Esophagus mucosa (tissue), 1 donor: ENCODE results near the gene BOK. TPM values are rescaled to one million over a fixed set of nuclear protein-coding genes. Genes with fewer than 3 reads are reported as not detected.
"Not testable (repeated sequence)": the region's sequence is repeated elsewhere in the genome, so short reads cannot be mapped to it uniquely, and the experiment has no call there.

Experiments
- ATAC-seq: fragments of 200-7000 bp; cut with Tn5 transposase; one replicate; pipeline ENCODE4 v1.9.1; 2020
- total RNA-seq: library from RNA; stranded (reverse); gene quantifications from one replicate; pipeline ENCODE4 v1.2.4, GENCODE V29; 2023
- donor health status: DM: yes; HTN: yes; CAD: no.

Gene BOK, protein sequence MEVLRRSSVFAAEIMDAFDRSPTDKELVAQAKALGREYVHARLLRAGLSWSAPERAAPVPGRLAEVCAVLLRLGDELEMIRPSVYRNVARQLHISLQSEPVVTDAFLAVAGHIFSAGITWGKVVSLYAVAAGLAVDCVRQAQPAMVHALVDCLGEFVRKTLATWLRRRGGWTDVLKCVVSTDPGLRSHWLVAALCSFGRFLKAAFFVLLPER
- 35.0 TPM for total RNA-seq

- ATAC-seq, result peak; percentile 34
These were observed at the start of gene BOK for GRCh38 chr2:241558532-241559322. TSS of gene BOK (plus strand) at chr2:241558745. CDS start at chr2:241559484, 739 bp downstream.

GRCh38 chr2:241509155-241509784 lies 49.3 kb upstream of the BOK start:
- peak; percentile 14 for ATAC-seq

DNA sequence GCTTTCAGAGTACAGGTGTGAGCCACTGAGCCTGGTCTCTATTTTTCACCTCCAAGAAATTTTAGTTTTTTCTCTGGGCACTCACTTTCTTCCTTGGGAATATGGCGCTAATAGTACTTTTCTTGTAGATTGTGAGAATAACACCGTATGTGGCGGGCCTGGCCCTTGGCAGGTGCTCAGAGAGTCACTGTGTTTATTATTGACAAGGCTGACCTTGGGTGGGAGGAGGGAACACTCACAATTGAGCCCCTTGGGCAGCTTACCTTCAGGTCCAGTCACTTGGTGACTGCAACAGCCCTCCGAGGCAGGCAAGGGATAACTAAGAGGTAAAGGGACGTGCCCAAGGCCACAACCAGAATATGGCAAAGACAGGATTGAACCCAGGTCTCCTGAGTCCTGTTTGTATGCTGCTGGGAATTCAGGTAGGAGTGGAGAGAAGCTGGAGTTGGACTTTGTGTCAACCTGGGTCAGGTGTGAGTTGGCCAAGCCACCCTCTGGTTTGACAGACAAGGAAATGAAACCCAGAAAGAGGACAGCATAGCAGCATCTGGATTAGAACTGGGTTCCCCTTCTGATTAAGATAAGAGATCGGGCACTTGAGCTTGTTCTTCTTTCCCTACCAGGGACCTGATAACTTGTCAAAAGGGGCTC lies 47.3 kb upstream of the BOK start:
- ATAC-seq, result no peak

- ATAC-seq, result peak; percentile 9
These were observed 44.0 kb upstream of the BOK start for GRCh38 chr2:241514553-241514952.

DNA sequence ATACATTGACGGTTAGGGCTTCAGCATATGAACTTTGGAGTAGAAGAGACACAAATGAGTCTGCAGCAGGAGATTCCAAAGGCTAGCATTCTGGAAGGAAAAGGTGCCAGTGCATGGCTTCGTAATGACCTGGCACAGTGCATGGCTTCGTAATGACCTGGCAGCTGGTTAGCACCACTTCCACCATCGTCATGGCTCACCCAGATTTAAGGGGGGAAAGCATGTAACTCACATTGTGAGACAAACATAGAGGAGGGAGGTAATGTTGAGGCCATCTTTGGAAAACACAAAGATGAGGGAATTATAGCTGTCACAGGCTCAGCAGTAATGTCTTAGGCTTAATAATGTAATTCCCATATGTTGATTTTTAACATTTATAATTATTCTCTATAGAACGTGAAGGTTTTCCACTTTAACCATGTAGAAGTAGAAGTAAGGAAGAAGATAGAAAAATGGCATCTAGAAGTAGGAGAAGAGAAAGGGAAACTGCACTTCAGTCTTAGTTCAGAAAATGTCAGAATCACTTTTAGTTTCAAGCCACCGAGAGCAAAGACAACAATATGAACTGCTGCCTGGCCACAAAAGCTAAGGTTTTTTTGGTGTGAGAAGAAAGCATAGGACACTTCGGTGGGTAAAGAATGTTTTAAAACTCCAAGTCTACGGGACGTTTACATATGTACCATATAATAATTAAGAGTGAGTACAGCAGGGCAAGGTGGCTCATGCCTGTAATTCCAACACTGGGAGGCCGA lies 43.4 kb upstream of the BOK start:
- no peak for ATAC-seq

- peak; percentile 23 for ATAC-seq
These were observed 42.0 kb upstream of the BOK start for GRCh38 chr2:241516520-241516965.

DNA sequence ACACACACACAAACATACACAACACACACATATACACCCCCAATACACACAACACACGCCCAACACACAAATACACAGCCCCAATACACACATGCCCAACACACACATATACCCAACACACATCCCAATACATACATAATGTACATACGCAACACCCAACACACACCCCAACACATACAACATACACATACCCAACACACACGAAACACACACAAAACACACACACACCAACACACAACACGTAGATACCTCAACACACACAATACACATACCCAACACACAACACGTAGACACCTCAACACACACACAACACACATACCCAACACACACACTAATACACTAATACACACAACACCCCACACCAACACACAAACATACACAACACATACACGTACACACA lies 41.2 kb upstream of the BOK start:
- no peak for ATAC-seq

DNA sequence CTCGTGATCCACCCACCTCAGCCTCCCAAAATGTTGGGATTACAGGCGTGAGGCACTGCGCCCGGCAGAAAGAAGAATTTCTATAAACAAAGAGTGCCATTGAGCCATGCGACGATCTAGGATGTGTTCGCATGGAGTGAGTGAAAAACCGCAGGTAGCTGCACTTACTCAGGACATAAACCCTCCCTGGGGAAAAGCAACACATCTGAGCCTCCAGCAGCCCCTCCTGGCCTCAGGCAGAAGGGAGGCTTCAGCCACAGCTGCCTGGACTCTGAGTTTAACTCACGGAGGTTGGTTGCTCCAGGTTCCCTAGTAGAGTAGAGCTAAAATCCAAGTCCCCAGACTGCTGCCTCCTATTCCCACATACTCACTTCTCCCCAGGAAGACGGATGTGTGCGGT lies 38.9 kb upstream of the BOK start:
- no peak for ATAC-seq

- no peak for ATAC-seq
These were observed 36.1 kb upstream of the BOK start for GRCh38 chr2:241522477-241522876.

DNA sequence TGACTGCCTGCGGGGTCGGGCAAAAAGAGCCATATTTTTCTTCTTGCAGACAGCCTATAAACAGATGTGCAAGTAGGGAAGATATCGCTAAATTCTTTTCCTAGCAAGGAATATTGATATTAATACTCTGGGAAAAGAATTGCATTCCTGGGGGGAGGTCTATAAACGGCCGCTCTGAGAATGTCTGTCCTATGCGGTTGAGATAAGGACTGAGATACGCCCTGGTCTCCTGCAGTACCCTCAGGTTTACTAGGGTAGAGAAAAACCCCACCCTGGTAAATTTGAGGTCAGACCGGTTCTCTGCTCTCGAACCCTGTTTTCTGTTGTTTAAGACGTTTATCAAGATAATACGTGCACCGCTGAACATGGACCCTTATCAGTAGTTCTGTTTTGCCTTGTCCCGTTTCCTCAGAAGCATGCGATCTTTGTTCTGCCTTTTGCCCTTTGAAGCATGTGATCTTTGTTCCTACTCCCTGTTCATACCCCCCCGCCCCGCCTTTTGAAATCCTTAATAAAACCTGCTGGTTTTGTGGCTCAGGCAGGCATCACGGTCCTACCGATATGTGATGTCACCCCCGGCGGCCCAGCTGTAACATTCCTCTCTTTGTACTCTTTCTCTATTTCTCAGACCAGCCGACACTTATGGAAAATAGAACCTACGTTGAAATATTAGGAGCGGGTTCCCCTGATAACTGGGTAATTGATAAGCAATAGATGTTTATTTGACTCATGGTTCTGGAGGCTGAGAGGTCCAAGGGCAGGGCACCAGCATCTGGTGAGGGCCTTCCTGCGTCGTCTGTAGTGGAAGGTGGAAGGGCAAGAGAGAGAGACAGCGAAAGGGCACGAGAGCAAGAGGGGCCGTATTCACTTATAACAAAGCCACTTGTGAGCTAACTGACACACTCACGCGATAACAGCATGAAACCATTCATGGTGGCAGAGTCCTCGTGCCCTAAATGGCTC lies 32.4 kb upstream of the BOK start:
- not testable (repeated sequence) for ATAC-seq

- ATAC-seq, result no peak
These were observed 28.0 kb upstream of the BOK start for GRCh38 chr2:241530571-241530970.

DNA sequence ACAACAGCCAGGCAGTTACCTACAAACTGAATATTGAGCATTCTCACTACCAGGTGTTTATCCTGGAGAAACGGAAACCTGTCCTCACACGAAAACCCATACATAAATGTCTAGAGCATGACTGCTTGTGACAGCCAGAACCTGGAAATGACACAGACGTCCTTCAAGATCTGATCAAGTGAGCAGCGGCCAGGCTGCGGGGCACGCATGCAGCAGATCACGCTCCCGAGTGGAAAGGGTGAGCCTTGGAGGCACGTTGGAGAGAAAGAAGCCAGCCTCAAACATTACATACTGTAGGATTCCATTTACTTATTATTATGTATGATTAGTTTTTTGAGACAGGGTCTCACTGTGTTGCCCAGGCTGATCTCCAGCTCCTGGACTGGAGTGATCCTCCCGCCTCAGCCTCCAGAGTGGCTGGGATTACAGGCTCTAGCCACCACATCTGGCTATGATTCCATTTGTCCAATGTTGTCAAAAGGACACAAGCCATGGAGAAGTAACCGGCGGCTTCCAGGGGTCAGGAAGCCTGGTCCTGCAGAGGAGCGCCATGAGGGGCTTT lies 27.3 kb upstream of the BOK start:
- ATAC-seq, result no peak

DNA sequence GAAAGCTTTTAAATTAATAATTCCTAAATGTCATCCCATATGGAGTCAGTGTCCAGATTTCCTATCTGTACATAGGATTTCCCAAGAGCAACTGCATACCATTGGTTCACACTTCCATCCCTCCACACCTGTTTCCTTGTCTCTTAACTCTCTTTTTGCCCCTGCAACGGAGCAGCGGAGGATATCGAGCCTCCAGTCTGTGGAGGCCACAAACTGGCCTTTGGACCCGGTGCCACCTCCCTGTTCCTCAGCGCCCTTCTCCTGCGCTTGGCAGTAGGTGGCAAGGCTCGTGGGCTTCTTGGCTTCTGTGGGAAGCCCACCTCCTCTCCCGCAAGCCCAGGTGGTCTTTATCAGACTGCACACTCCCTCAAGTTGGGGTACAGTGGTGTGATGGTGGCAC lies 26.4 kb upstream of the BOK start:
- ATAC-seq, result no peak

- peak; percentile 14 for ATAC-seq
These were observed 25.6 kb upstream of the BOK start for GRCh38 chr2:241532733-241533601.

DNA sequence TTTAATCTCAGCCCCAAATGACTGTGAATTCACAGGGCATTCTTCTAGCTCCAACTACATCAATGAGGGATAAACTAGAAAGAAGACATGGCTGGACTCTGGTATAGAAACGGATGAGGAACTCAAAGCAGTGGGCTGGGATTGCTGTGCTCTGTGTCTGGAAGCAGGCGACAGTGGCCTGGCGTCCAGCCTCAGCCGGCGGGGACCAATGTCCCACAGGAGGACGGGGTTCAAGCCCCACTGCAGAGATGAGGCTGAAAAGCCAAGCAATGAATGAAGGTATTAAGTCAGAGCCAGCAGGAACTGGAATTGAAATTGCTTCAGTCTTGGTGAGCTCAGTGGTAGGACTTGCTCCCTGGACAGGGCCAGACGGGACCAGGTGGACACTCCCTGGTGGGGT lies 24.3 kb upstream of the BOK start:
- ATAC-seq, result peak; percentile 7

DNA sequence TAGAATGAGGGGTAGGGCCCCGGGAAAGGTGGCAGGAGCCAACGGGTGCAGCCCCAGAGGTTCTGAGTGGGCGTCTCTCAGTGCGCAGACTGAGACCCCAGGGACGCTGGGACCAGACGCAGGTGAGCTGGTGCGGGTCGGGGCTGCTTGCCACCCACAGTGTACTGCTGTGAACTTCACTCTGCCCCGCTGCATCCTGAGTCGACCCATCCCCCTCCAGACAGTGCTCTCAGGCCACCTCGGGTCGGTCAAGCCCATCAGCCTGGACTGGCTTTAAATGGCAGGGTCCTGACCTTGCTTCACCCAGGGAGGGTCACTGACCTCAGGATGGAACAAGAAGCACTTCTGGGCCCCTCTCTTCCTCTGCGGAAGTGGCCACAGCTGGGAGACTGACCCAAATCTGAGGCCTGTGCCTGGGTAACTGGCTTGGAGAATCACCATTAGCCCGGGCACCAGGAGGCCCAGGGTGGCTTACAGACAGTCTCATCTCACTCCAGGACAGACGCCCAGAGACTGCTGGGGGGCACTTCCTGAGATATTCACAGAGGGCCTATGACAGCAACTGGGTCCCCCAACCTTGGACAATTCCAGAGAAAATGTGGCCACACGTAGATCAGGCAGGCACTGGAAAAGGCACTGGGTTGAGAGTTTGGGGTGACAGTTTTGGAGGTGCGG lies 23.7 kb upstream of the BOK start:
- no peak for ATAC-seq

DNA sequence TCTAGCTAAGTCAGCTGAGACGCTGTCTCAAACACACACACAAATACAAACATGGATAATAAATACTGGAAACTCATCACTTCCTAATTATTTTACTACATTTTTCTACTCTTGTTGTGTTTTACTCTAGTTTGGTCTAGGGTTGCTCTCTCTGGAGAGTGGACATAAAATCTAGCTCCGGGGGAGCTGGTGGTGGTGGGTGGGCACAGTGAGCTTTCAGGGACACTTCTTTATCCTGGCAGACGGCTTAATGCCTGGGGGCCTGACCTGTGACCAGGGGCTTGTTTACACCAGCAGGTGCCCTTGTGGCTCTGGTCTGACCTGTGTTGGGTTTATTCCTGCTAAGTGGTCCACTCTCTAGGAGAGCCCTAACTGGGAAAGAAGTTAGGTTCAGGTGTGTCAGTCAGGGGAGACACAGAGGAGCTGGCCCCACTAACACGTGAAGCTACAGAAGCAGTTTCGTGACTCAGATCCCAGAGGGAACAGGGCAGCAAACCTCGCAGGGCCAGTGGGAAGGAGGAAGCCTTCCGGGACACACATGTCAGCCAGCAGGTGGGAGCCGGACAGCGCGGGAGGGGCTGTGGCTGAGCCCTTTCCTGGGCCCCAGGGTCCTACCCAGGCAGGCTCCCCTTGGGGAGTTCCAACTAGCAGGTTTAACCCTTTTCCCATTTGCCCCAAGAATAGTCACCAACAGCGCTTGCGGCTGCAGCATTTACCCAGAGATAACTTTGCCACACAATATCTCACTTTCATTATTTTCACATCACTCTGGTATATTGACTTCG lies 22.5 kb upstream of the BOK start:
- ATAC-seq, result no peak

DNA sequence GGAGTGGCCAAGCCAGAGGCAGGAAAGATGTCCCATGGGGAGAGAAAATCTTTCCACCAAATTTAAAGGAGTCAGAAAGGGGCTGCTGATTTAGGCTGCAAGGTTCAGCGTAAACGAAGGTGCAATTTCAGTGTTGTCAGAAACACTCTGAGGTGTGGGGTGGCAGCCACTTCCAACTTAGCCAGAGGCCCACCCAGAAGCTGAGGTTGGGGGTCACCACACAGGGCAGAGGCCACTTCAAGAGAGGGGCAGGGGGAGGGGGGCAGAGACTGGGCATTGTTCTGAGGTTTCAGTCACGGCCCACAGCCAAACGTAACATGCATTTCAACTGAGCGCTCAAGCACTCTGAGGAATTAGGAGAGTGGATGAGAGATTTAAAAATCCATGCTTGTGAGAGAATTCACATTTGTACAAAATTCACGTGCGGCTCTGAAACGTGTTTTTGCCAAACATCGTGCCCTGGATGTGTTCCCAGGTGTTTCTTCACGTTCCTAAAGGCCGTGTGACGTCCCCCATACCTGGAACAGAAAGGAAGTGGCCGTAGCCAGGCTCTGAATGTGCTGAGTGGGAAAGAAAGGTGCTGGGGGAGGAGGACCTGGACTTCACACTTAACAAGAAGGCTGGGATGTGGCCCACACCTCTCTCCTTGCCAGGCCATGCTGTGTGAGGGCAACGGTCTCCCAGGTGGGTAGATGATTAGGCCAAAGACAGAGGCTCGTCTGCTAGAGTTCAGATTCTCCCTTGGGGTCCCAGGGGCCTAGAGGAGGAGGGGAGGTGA lies 19.5 kb upstream of the BOK start:
- no peak for ATAC-seq
